HG02759 (cell line): ENCODE data around the gene MRPS24.
"Not testable (repeated sequence)": the region's sequence is repeated elsewhere in the genome, so short reads cannot be mapped to it uniquely, and the experiment has no call there.

Source experiments
- ATAC-seq: cut with Tn5 transposase; IDR thresholded peaks from one replicate; pipeline ENCODE4 v1.9.1; 2021; ENCODE audit warnings: mild to moderate bottlenecking, moderate library complexity; ENCODE audit not compliant: unreplicated experiment

The MRPS24 gene

GRCh38 chr7:43869006-43869866, at the start of gene MRPS24:
TSS of gene MRPS24 (minus strand) at chr7:43869517. CDS start at chr7:43869495, 22 bp downstream.
- peak; percentile 90 for ATAC-seq

- no peak for ATAC-seq
These were observed 46.6 kb upstream of the MRPS24 start for GRCh38 chr7:43915907-43916306.

- ATAC-seq, result no peak
These were observed 45.5 kb upstream of the MRPS24 start for GRCh38 chr7:43914795-43915194.

- peak; percentile 85 for ATAC-seq
These were observed 37.2 kb upstream of the MRPS24 start, which contains the start of gene URGCP for GRCh38 chr7:43906331-43907010. TSS of gene URGCP (minus strand) at chr7:43906596. CDS start at chr7:43906575, 21 bp downstream.

GRCh38 chr7:43905956-43906330, 36.6 kb upstream of the MRPS24 start:
- ATAC-seq, result peak; percentile 57

- ATAC-seq, result no peak
These were observed 36.1 kb upstream of the MRPS24 start for GRCh38 chr7:43905209-43905946.

GRCh38 chr7:43904533-43905208, 35.4 kb upstream of the MRPS24 start:
- ATAC-seq, result no peak

GRCh38 chr7:43902542-43903054, 33.3 kb upstream of the MRPS24 start:
- no peak for ATAC-seq

- not testable (repeated sequence) for ATAC-seq
These were observed 29.3 kb upstream of the MRPS24 start for GRCh38 chr7:43898571-43898970.

- ATAC-seq, result no peak
These were observed 26.6 kb upstream of the MRPS24 start for GRCh38 chr7:43895847-43896415.

GRCh38 chr7:43891069-43891955, 22.0 kb upstream of the MRPS24 start:
- no peak for ATAC-seq

GRCh38 chr7:43890468-43890867, 21.2 kb upstream of the MRPS24 start:
- ATAC-seq, result no peak

GRCh38 chr7:43888993-43889945, 20.0 kb upstream of the MRPS24 start:
- ATAC-seq, result no peak

- ATAC-seq, result no peak
These were observed 15.3 kb upstream of the MRPS24 start for GRCh38 chr7:43884617-43885016.

GRCh38 chr7:43884209-43884608, 14.9 kb upstream of the MRPS24 start:
- no peak for ATAC-seq

- ATAC-seq, result no peak
These were observed 11.3 kb upstream of the MRPS24 start for GRCh38 chr7:43880596-43880995.

- no peak for ATAC-seq
These were observed 10.2 kb upstream of the MRPS24 start for GRCh38 chr7:43879477-43879876.

- no peak for ATAC-seq
These were observed 9.6 kb upstream of the MRPS24 start for GRCh38 chr7:43878867-43879266.
